Dendritic cell treated with granulocyte-macrophage colony-stimulating factor and Interleukin-4, amounts not matched to agents 40 ng/mL and 50 ng/mL, for 4 days (primary cell): Measurements from ENCODE around the gene SLC16A13.
"Not testable (repeated sequence)": the region's sequence is repeated elsewhere in the genome, so short reads cannot be mapped to it uniquely, and the experiment has no call there.

Experiments
- H3K27ac Mint-ChIP-seq: one replicate; pipeline ENCODE4 v1.8.0; 2022; ENCODE audit warnings: mild to moderate bottlenecking, mixed read lengths
- H3K27me3 Mint-ChIP-seq: one replicate; pipeline ENCODE4 v1.8.0; 2022; ENCODE audit warnings: mild to moderate bottlenecking, mixed read lengths
- H3K36me3 Mint-ChIP-seq: one replicate; pipeline ENCODE4 v1.8.0; 2022; ENCODE audit warnings: low read depth, mixed read lengths
- H3K4me1 Mint-ChIP-seq: one replicate; pipeline ENCODE4 v1.8.0; 2022; ENCODE audit warnings: low read depth, mixed read lengths
- H3K4me3 Mint-ChIP-seq: one replicate; pipeline ENCODE4 v1.8.0; 2022; ENCODE audit warnings: mild to moderate bottlenecking, moderate library complexity, mixed read lengths
- H3K9me3 Mint-ChIP-seq: one replicate; pipeline ENCODE4 v1.8.0; 2022; ENCODE audit warnings: mixed read lengths
- intact Hi-C: fragments of 100-400 bp; cut with micrococcal nuclease; formaldehyde crosslinking; loops from one replicate; pipeline ENCODE4 v1.15.0; 2022

Gene SLC16A13

DNA sequence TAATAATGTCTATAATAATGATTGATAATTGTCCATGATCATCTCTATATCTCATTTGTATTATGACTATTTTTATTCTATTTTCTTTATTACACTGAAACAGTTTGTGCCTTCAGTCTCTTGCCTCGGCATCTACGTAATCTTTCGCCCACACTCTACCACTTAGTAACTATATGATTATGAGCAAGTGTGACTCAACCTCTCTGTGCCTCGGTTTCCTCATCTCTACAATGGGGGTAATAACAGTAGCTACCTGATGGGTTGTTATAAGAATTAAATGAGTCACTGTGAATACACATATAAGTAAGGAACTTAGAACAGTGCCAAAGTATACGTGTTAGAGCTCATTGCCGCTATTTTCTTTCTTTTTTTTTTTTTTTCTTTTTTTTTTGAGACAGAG is 11.8 kb downstream of the SLC16A13 start:
- no peaks in the 10 kb centered on the region for H3K9me3 Mint-ChIP-seq
- H3K4me1 Mint-ChIP-seq: peaks cover 34% of the 10 kb centered on the region
- H3K27me3 Mint-ChIP-seq: peaks cover 32% of the 10 kb centered on the region
- intact Hi-C loops: loop anchor here (2.0 kb wide), 1 partner anchor 129 kb away; no protein-coding TSS in a partner anchor
- H3K4me3 Mint-ChIP-seq: no peak overlapping the region
- no peak overlapping the region for H3K27ac Mint-ChIP-seq
- no peaks in the 10 kb centered on the region for H3K36me3 Mint-ChIP-seq

DNA sequence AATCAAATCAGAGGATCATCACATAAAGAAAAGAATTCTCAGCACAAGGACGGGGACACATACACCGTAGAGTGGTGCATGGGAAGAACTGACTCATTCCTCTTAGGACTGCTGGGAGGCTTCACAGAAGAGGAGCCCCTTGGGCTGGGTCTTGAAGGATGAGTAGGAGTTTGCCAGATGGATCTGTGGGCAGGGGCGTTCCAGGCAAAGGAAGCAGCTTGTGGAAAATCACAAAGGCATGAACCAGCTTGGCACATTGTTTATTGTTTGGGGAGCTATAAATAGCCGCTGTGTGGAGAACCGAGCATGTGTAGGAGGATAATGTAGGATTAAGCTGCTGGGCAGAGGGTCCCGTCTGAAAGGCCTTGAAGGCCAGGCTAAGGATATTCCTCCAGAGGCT is 13.2 kb downstream of the SLC16A13 start:
- Mint-ChIP-seq H3K4me1 (peaks cover 32% of the 10 kb centered on the region), H3K36me3 (no peaks in the 10 kb centered on the region), H3K27me3 (peaks cover 18% of the 10 kb centered on the region), H3K4me3 (no peak overlapping the region), H3K27ac (no peak overlapping the region), H3K9me3 (no peaks in the 10 kb centered on the region)
- intact Hi-C loops: loop anchor here (2.0 kb wide), 1 partner anchor 300 kb away; no protein-coding TSS in a partner anchor

DNA sequence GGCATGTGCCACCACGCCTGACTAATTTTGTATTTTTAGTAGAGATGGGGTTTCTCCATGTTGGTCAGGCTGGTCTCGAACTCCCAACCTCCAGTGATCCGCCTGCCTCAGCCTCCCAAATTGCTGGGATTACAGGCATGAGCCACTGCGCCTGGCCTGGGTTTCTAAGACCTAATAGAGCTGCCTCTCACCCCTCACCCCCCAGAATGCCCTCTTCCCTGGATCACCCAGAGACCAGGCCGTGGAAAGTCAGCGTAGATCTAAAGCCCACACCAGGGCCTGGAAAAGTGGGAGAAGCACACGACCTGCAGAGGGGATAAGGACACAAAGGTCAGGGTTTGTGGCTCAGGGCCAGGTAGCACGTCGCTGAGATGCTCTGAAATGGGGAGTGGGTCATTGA is 14.8 kb downstream of the SLC16A13 start:
- H3K9me3 Mint-ChIP-seq, intact Hi-C loops, H3K36me3 Mint-ChIP-seq, H3K27me3 Mint-ChIP-seq, H3K4me3 Mint-ChIP-seq: not testable (repeated sequence)
- peak overlapping the region; percentile 30 for H3K27ac Mint-ChIP-seq
- H3K4me1 Mint-ChIP-seq: peaks cover 39% of the 10 kb centered on the region

DNA sequence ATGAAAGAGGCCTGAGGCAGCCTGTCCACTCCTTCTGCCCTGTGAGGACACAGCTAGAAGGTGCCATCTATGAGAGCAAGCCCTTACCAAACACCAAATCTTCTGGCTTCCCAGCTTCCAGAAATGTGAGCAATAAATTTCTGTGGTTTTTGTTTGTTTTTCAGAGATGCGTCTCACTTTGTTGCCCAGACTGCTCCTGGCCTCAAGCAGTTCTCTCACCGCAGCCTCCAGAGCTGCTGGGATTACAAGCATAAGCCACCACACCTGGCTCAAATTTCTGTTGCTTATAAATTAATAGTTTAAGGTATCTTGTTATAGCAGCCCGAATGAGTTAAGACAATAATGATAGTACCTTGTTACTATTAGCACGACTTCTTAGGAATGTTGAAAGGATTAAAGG is 20.6 kb downstream of the SLC16A13 start:
- Mint-ChIP-seq H3K36me3 (peaks cover 11% of the 10 kb centered on the region), H3K4me3 (no peak overlapping the region), H3K4me1 (peaks cover 32% of the 10 kb centered on the region), H3K9me3 (no peaks in the 10 kb centered on the region), H3K27ac (no peak overlapping the region), H3K27me3 (no peaks in the 10 kb centered on the region)
- intact Hi-C loops: no loop called here

DNA sequence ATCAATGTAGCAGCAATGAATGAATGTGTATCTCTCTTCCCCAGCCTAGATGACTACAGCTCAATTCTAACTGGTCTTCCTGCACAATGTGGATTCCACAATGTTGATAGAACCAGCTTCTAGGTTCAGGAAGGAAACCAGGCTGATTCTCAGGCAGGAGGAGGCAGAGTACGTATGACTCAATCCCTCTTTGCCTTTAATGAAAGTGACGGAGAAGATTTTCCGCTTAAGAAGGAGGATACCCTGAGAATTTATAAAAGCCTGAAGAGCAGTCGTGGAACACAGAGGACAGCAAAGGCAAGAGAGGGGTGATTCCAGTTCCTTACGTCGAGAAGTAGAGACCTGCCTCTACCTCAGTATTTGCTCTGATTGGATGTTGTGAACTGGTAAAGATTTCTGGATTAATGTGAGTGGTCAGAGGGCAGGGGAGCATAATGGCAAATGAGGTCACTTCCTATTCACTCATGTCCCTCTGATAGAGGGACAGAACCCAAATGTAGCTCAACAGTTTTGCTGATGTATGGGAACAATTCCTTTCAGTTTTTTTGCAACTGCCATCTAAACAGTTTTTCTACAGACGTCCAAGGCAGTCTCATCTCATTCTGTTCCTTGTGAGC is 23.1 kb downstream of the SLC16A13 start:
- Mint-ChIP-seq H3K9me3 (no peaks in the 10 kb centered on the region), H3K4me3 (no peak overlapping the region), H3K27ac (peak overlapping the region; percentile 12), H3K27me3 (no peaks in the 10 kb centered on the region), H3K4me1 (peaks cover 43% of the 10 kb centered on the region), H3K36me3 (peaks cover 37% of the 10 kb centered on the region)
- intact Hi-C loops: no loop called here

DNA sequence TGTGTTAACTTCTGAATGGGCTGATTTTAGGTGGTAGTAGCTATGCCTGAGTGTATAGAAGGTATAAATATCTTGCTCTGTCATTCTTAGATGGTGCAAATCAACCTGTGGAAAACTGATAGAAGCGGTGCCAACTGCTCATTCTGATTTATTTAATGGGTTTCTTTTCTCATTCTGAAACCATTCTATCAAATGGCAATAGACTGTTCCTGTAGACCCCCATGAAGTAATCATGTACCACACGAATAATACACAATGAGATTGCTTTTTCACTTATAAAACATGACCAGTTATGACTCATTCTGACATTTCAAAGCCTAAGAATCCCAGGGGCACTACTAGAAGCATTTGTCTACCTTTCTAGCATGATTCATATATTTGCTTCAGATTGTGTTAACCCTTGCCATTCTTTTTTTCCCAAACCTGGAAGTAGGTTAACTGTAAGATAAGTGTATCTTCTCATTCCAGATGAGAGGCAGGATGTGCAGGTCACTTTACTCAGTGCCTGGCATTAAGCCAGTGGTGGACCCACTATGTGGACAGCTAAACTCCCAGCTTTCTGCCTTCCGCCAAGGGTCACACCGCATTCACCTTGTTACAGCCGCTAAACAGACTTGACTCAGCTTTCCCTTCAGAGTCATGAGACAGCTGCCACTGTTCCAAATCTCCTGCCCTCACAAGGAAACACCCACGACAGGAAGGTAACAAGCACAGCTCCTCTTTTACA is 24.5 kb downstream of the SLC16A13 start:
- H3K4me3 Mint-ChIP-seq: no peak overlapping the region
- intact Hi-C loops: no loop called here
- H3K27ac Mint-ChIP-seq: no peak overlapping the region
- peaks cover 47% of the 10 kb centered on the region for H3K4me1 Mint-ChIP-seq
- H3K27me3 Mint-ChIP-seq: no peaks in the 10 kb centered on the region
- no peaks in the 10 kb centered on the region for H3K9me3 Mint-ChIP-seq
- peaks cover 50% of the 10 kb centered on the region for H3K36me3 Mint-ChIP-seq

DNA sequence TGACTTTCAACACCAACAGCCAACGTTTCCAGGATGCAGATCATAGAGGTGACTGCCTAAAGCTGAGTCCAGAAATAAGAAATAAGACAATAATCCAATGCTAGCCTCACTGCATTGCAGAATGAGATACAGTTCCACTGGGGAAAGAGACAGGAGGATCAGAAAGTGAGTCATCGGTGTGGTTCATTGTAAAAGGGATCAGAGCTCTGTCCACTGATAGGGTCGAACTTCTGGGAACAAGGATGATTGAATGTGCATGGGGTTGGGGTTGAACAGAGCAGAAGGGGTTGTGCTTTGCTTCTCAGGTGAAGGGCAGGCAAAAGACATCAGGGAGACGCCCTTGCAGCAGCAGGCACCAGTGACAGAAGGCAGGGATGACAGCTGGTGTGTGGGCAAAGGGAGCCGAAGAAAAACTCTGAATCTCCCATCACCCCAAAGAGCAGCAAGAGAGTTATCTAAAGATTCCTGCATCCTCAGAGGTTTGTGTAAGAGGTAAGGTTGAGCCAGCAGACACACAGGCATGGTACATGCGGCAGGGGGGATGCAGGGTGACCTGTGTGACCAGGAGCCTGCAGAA is 27.8 kb downstream of the SLC16A13 start:
- H3K27ac Mint-ChIP-seq: no peak overlapping the region
- peaks cover 8% of the 10 kb centered on the region for H3K9me3 Mint-ChIP-seq
- H3K27me3 Mint-ChIP-seq: no peaks in the 10 kb centered on the region
- intact Hi-C loops: no loop called here
- H3K4me1 Mint-ChIP-seq: peaks cover 62% of the 10 kb centered on the region
- no peak overlapping the region for H3K4me3 Mint-ChIP-seq
- H3K36me3 Mint-ChIP-seq: peaks cover 76% of the 10 kb centered on the region

DNA sequence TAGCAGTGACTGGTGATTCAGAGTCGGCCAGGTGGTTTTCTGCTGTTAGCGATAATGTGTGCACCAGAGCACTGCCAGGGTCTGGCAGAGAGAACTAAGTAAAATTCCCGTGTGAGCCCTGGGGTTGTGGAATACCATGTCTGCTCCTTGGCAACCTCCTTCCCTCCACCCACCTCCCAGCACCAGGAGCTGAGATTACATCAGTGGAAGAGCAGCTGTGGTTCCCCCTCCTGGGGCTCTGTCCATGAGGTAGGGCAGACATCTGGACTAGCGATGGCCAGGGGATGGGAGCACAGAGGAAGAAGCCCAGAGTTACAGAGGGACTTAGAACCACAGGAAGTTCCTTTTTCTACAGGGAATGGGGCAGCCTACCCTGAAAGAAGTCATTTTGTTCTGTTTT is 28.4 kb downstream of the SLC16A13 start:
- intact Hi-C loops: no loop called here
- Mint-ChIP-seq H3K4me1 (peaks cover 55% of the 10 kb centered on the region), H3K9me3 (peaks cover 15% of the 10 kb centered on the region), H3K27ac (peak overlapping the region; percentile 31), H3K27me3 (no peaks in the 10 kb centered on the region), H3K36me3 (peaks cover 82% of the 10 kb centered on the region), H3K4me3 (no peak overlapping the region)

DNA sequence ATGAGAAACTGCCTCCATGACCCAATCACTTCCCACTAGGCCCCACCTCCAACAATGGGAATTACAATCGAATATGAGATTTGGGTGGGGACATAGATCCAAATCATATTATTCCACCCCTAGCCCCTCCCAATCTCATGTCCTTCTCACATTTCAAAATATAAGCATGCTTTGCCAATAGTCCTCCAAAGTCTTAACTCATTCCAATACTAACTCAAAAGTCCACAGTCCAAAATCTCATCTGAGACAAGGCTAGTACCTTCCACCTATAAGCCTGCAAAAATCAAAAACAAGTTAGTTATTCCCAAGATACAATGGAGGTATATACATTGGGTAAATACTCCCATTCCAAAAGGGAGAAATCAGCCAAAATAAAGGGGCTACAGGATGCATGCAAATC is 31.4 kb downstream of the SLC16A13 start:
- Mint-ChIP-seq H3K4me1 (peaks cover 55% of the 10 kb centered on the region), H3K36me3 (peaks cover 89% of the 10 kb centered on the region), H3K9me3 (peaks cover 16% of the 10 kb centered on the region), H3K27me3 (no peaks in the 10 kb centered on the region), H3K27ac (no peak overlapping the region), H3K4me3 (no peak overlapping the region)
- intact Hi-C loops: no loop called here

DNA sequence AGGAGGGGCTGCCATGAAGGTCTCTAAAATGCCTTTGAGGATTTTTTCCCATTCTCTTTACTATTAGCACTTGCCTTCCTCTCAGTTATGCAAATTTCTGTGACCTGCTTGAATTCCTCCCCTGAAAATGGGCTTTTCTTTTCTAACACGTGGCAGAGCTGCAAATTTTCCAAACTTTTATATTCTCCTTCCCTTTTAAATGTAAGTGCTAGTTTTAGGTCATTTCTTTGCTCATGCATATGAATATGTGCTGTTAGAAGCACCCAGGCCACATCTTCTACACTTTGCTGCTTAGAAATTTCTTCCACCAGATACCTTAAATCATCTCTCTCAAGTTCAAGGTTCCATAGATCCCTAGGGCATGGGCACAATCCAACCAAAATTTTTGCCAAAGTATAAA is 32.5 kb downstream of the SLC16A13 start:
- intact Hi-C loops: no loop called here
- no peak overlapping the region for H3K4me3 Mint-ChIP-seq
- peaks cover 85% of the 10 kb centered on the region for H3K36me3 Mint-ChIP-seq
- peaks cover 16% of the 10 kb centered on the region for H3K9me3 Mint-ChIP-seq
- H3K27me3 Mint-ChIP-seq: no peaks in the 10 kb centered on the region
- no peak overlapping the region for H3K27ac Mint-ChIP-seq
- H3K4me1 Mint-ChIP-seq: peaks cover 57% of the 10 kb centered on the region

DNA sequence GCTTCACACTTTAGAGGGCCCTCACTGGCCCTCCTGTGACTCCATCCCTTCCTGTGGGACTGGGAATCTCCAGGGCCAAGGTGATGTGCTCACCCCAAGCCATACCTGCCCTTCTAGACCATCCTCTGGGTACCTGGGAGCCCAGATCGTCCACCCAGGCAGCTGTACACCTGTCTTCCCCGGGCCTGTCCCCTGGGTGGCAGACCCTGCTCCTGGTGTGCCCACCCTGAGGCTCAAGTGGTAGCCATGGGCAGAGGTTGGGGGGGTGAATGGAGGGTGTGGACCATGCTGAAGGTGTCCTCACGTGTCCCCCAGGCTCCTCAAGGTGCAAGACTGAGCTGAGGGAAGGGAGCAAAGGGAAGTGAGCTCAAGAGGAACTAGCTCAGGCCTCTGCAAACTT is 34.9 kb downstream of the SLC16A13 start:
- H3K27me3 Mint-ChIP-seq: no peaks in the 10 kb centered on the region
- H3K27ac Mint-ChIP-seq: peak overlapping the region; percentile 62
- peaks cover 85% of the 10 kb centered on the region for H3K36me3 Mint-ChIP-seq
- intact Hi-C loops: no loop called here
- H3K4me1 Mint-ChIP-seq: peaks cover 48% of the 10 kb centered on the region
- H3K4me3 Mint-ChIP-seq: no peak overlapping the region
- peaks cover 16% of the 10 kb centered on the region for H3K9me3 Mint-ChIP-seq

DNA sequence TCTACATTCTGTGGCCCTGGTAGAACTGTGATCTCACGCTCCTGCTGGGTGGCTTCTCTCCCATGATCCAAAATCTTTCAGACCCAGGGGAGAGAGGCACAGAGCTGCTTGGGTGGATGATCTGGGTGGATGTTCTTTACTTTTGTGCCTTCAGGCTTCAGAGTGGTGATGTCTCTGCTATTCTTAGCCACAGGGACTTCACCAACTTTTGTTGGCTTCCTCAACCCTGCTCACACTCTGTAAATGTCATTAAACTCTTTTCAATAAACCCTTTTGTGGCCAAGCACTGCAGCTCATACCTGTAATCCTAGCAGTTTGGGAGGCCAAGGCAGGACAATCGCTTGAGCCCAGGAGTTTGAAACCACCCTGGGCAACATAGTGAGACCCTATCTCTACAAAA is 36.6 kb downstream of the SLC16A13 start:
- no peaks in the 10 kb centered on the region for H3K27me3 Mint-ChIP-seq
- H3K4me1 Mint-ChIP-seq: peaks cover 49% of the 10 kb centered on the region
- H3K9me3 Mint-ChIP-seq: peaks cover 16% of the 10 kb centered on the region
- peaks cover 85% of the 10 kb centered on the region for H3K36me3 Mint-ChIP-seq
- H3K4me3 Mint-ChIP-seq: no peak overlapping the region
- intact Hi-C loops: no loop called here
- peak overlapping the region; percentile 62 for H3K27ac Mint-ChIP-seq

DNA sequence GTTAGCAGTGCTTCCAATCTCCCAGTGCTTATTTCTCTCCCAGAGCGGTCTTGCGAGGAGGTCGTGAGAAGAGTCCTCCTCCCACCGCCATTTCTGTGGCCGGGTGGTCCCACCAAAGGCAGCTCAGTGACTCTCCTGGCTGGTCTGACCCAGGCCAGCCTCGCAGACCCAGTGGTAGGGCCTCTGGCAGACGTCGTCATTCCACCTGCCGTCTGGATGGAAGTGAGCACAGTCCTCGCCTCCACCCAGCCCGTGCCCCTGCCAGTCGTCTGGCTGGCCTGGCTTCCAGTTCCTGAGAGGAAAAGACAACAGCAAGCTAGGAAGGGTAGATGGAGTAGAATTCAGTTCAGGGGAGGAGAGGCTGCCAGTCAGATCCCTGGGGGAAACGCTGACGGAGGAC is 39.1 kb downstream of the SLC16A13 start:
- intact Hi-C loops: no loop called here
- H3K36me3 Mint-ChIP-seq: peaks cover 87% of the 10 kb centered on the region

DNA sequence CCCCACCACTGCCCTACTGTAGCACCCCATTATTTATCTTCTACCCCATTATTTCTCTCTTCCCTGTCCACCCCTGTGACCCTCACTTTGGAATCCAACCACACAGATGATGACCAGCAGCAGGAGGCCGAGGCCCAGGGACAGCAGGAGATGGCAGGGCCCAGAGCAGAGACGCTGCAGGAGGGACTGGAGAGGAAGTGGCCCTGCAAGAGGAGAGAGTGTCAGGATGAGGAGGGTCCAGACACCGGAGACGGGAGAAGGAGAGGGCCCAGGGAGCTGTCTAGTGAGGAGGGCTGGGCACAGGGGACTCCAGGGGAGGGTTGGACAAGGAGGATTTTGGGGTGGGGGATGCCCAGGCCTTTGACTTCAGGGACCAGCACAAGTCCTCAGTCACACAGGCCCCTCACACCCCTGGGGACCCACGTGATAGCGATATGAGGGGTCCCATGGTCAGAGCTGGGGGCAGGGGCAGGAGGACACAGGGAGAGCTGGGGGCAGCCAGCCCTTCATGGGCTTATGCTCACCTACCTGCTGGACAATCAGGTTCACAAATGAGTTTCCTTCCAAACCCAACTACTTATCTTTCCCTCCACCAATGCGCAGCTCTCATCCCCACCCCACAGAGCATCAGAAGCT is 42.2 kb downstream of the SLC16A13 start:
- H3K27ac Mint-ChIP-seq: peak overlapping the region; percentile 87
- peaks cover 73% of the 10 kb centered on the region for H3K36me3 Mint-ChIP-seq
- H3K4me1 Mint-ChIP-seq: peaks cover 69% of the 10 kb centered on the region
- H3K27me3 Mint-ChIP-seq: no peaks in the 10 kb centered on the region
- peak overlapping the region; percentile 84 for H3K4me3 Mint-ChIP-seq
- no peaks in the 10 kb centered on the region for H3K9me3 Mint-ChIP-seq
- intact Hi-C loops: no loop called here

More for the DNA sequence above, 39.1 kb downstream of the SLC16A13 start:
- Mint-ChIP-seq H3K9me3 (no peaks in the 10 kb centered on the region), H3K27ac (peak overlapping the region; percentile 29), H3K4me3 (peak overlapping the region; percentile 64), H3K4me1 (peaks cover 67% of the 10 kb centered on the region), H3K27me3 (no peaks in the 10 kb centered on the region)
